Naive thymus-derived CD4-positive, alpha-beta T cell (primary cell): ENCODE data around the gene PAGE2B. TPM values are rescaled to one million over a fixed set of nuclear protein-coding genes. Genes with fewer than 3 reads are reported as not detected.
A peak's percentile ranks its signal among the peaks of the same experiment; 100 is the strongest.

Source experiments
- ATAC-seq: fragments of 150-1000 bp; cut with Tn5 transposase; 2 replicates; pipeline ENCODE4 v1.10.0; 2021; ENCODE audit warnings: mild to moderate bottlenecking, moderate library complexity
- CTCF ChIA-PET: fragments of 350-600 bp; sonication (Branson Sonifier 250); formaldehyde crosslinking; loops from one replicate; lab custom pipeline; 2021; ENCODE audit warnings: antibody characterized with exemption; lab: Charles Lee
- POLR2A ChIA-PET: fragments of 350-600 bp; sonication (Branson Sonifier 250); formaldehyde crosslinking; loops from one replicate; lab custom pipeline; 2021; ENCODE audit warnings: antibody characterized with exemption, inconsistent platforms; lab: Charles Lee
- DNase-seq, 9 donors: peaks; one replicate each; pipeline versions ENCODE4 v3.0.0 to v3.0.0-alpha.2; 2020 to 2022; ENCODE audit warnings: mixed read lengths in 1 of 9
- H3K27ac ChIP-seq: one replicate; pipeline ENCODE4 v1.7.0; 2013; ENCODE audit warnings: mild to moderate bottlenecking, low read depth, low read length, moderate library complexity
- H3K27me3 ChIP-seq, 2 donors: one replicate each; pipeline ENCODE4 v1.7.0; 2013; ENCODE audit warnings: low read length in 2 of 2, mild to moderate bottlenecking in 2 of 2, moderate library complexity in 2 of 2; ENCODE audit not compliant: control insufficient read depth in 2 of 2, insufficient read depth in 2 of 2
- H3K36me3 ChIP-seq, 3 experiments: 1 replicate in 2 of 3; 2 replicates in 1 of 3; pipeline ENCODE4 v1.7.0; 2013; ENCODE audit warnings: low read length in 3 of 3, mild to moderate bottlenecking in 3 of 3, moderate library complexity in 1 of 3; ENCODE audit not compliant: insufficient read depth in 3 of 3, control insufficient read depth in 2 of 3
- H3K4me1 ChIP-seq, 2 donors: one replicate each; pipeline ENCODE4 v1.7.0; 2013; ENCODE audit warnings: low read length in 2 of 2, mild to moderate bottlenecking in 2 of 2, moderate library complexity in 1 of 2; ENCODE audit not compliant: control insufficient read depth in 2 of 2, insufficient read depth in 2 of 2
- H3K4me3 ChIP-seq: 2 replicates; pipeline ENCODE4 v1.7.0; 2013; ENCODE audit warnings: mild to moderate bottlenecking, low read length
- H3K9me3 ChIP-seq, 3 experiments: 1 replicate in 2 of 3; 2 replicates in 1 of 3; pipeline ENCODE4 v1.7.0; 2013; ENCODE audit warnings: low read length in 3 of 3; ENCODE audit not compliant: control insufficient read depth in 2 of 3
- H3K27ac Mint-ChIP-seq, 9 donors: one replicate each; pipeline ENCODE4 v1.8.0; 2020 to 2022; ENCODE audit warnings: mixed read lengths in 9 of 9, mild to moderate bottlenecking in 8 of 9, moderate library complexity in 5 of 9, inconsistent platforms in 2 of 9
- H3K27me3 Mint-ChIP-seq, 5 donors: one replicate each; pipeline ENCODE4 v1.8.0; 2021 to 2022; ENCODE audit warnings: mixed read lengths in 5 of 5, mild to moderate bottlenecking in 1 of 5
- H3K36me3 Mint-ChIP-seq, 5 donors: one replicate each; pipeline ENCODE4 v1.8.0; 2020 to 2022; ENCODE audit warnings: mixed read lengths in 5 of 5, mild to moderate bottlenecking in 3 of 5, inconsistent platforms in 1 of 5
- H3K4me1 Mint-ChIP-seq, 7 donors: one replicate each; pipeline ENCODE4 v1.8.0; 2020 to 2022; ENCODE audit warnings: mixed read lengths in 7 of 7, mild to moderate bottlenecking in 3 of 7, inconsistent platforms in 1 of 7
- H3K4me3 Mint-ChIP-seq, 10 donors: one replicate each; pipeline ENCODE4 v1.8.0; 2020 to 2022; ENCODE audit warnings: mild to moderate bottlenecking in 10 of 10, mixed read lengths in 10 of 10, moderate library complexity in 6 of 10, inconsistent platforms in 2 of 10
- H3K9me3 Mint-ChIP-seq, 11 donors: one replicate each; pipeline ENCODE4 v1.8.0; 2020 to 2022; ENCODE audit warnings: mixed read lengths in 11 of 11, mild to moderate bottlenecking in 4 of 11, inconsistent platforms in 1 of 11, moderate library complexity in 1 of 11
- intact Hi-C, 2 donors: fragments of 100-400 bp; cut with micrococcal nuclease; formaldehyde crosslinking; loops; one replicate each; pipeline ENCODE4 v1.15.1; 2023
- polyA plus RNA-seq, 2 donors: library from polyadenylated mRNA; unstranded; fragments of 300-500 nt; fragmentation: Illumina TruSeq; gene quantifications; one replicate each; pipeline ENCODE4 v1.2.3, GENCODE V29; 2021
- total RNA-seq, 6 experiments: library from RNA in 5 of 6; stranded (reverse) in 5 of 6; gene quantifications; 1 replicate in 5 of 6; 2 replicates in 1 of 6; pipeline ENCODE4 v1.2.3 and lab custom pipeline; 2021 to 2026

PAGE2B gene, protein sequence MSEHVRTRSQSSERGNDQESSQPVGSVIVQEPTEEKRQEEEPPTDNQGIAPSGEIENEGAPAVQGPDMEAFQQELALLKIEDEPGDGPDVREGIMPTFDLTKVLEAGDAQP
- total RNA-seq, result 1 to 10 TPM in 1 of 5 experiments, under 1 TPM in 1, not detected in 3; 0.91 to 1.2 TPM
- polyA plus RNA-seq, result not detected
- not detected for total RNA-seq (lab: John Stamatoyannopoulos, UW)

DNA sequence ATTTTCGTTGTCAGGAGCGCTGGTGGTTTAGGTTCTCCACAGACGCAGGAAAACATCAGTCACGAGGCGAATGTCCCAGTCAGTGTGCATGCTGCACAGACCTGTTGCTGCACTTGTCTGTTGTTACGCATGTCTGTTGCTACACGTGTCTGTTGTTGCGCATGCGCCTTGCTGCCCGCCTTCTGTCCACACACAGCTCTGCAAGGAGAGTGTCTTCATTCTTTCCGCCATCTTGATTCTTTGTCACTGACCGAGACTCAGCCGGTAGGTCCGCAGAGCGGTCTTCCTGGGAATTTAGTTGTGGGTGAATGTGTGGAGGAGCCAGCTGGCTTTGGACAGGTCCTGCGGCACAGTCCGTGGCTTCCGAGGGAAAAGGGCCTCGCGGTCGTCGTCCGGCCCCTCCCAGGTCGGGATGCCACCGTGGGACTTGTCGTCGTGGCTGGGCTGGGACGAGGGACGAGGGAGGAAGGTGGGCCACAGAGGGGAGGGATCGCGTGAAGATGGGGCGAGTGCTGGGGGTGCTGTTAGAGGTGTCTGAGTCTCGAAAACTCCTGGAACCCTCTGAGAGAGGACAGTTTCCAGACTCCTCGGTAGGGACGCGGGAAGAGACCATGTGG, at the start of gene PAGE2B:
TSS of gene PAGE2B (plus strand) at position 180 of the 617 bp plus-strand sequence. CDS start 1,012 bp downstream, outside the sequence.
- Histone ChIP-seq H3K4me1 (no peaks in the 10 kb centered on the region), H3K27me3 (no peaks in the 10 kb centered on the region), H3K4me3 (no peak within 1 kb of the TSS), H3K9me3 (no peaks in the 10 kb centered on the region), H3K36me3 (no peaks in the 10 kb centered on the region), H3K27ac (no peak within 1 kb of the TSS)
- ChIA-PET POLR2A (no interaction called here), CTCF (no interaction called here)
- Mint-ChIP-seq H3K27ac (no peak within 1 kb of the TSS), H3K4me3 (no peak within 1 kb of the TSS), H3K36me3 (peaks cover 0 to under 1% (median 0%) of the 10 kb centered on the region in 5 donors), H3K27me3 (peaks cover 0 to 8% (median 3%) of the 10 kb centered on the region in 5 donors), H3K9me3 (peaks cover 0 to 4% (median 0%) of the 10 kb centered on the region in 11 donors), H3K4me1 (no peaks in the 10 kb centered on the region)
- ATAC-seq (no peak), DNase-seq (no peak)
- intact Hi-C loops, result no loop called here

DNA sequence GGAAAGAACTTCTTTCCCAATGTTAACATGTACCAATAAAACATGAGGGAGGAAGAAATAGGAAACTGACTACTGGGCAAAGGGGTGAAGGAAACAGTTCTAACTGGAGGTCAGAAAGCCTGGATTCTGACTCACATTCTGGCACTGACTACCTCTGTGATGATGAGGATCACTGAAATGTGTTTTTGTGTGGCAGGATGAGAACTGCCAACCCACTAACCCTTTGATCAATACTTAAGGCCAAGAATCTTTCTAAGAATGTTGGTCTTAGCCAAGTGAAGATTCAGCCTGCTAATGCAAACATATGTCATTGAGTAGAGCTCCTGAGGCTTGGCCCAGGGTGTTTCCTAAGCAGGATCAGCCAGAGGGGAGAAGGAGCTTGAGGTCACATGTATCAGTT, 48.7 kb upstream of the PAGE2B start:
- intact Hi-C loops, result no loop called here
- Histone ChIP-seq H3K36me3 (no peaks in the 10 kb centered on the region), H3K27ac (no peak overlapping the region), H3K9me3 (no peaks in the 10 kb centered on the region), H3K4me3 (no peak overlapping the region), H3K27me3 (no peaks in the 10 kb centered on the region), H3K4me1 (no peaks in the 10 kb centered on the region)
- ATAC-seq (no peak), DNase-seq (no peak)
- Mint-ChIP-seq H3K4me3 (no peak overlapping the region), H3K4me1 (peaks cover 0 to 13% (median 7%) of the 10 kb centered on the region in 7 donors), H3K27ac (peak overlapping the region in 1 of 9 donors; percentile 56), H3K36me3 (peaks cover 0 to 3% (median 0%) of the 10 kb centered on the region in 5 donors), H3K9me3 (no peaks in the 10 kb centered on the region), H3K27me3 (no peaks in the 10 kb centered on the region)
- CTCF ChIA-PET, result no interaction called here
- POLR2A ChIA-PET, result no interaction called here

DNA sequence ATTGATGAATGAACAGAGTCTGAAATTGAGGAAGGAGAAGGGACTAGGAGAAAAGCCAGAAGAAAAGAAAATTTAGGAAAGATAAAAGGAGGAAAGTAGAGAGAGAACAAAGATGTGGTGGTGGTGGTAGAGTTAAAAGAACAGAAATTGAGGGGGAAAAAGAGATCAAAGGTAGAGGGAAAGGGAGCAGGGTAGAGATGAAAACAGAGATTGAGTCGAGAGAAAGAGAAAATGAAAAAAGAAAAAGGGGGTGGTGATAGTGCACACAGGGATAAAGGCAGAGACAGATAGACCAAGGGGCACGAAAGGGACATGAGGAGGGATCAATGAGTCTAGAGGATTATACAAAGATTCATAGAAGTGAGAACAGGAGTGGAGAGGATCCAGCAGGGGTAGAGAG, 48.0 kb upstream of the PAGE2B start:
- Mint-ChIP-seq H3K27ac (peak overlapping the region in 2 of 9 donors; percentile 35 to 56), H3K36me3 (peaks cover 0 to 3% (median 0%) of the 10 kb centered on the region in 5 donors), H3K27me3 (no peaks in the 10 kb centered on the region), H3K9me3 (no peaks in the 10 kb centered on the region), H3K4me3 (no peak overlapping the region), H3K4me1 (peaks cover 0 to 13% (median 7%) of the 10 kb centered on the region in 7 donors)
- no peak for ATAC-seq
- H3K4me3 ChIP-seq, result no peak overlapping the region
- no peaks in the 10 kb centered on the region for H3K27me3 ChIP-seq
- H3K36me3 ChIP-seq, result no peaks in the 10 kb centered on the region
- H3K4me1 ChIP-seq, result no peaks in the 10 kb centered on the region
- no peak overlapping the region for H3K27ac ChIP-seq
- ChIA-PET POLR2A (no interaction called here), CTCF (no interaction called here)
- DNase-seq, result no peak
- H3K9me3 ChIP-seq, result no peaks in the 10 kb centered on the region
- intact Hi-C loops, result no loop called here

DNA sequence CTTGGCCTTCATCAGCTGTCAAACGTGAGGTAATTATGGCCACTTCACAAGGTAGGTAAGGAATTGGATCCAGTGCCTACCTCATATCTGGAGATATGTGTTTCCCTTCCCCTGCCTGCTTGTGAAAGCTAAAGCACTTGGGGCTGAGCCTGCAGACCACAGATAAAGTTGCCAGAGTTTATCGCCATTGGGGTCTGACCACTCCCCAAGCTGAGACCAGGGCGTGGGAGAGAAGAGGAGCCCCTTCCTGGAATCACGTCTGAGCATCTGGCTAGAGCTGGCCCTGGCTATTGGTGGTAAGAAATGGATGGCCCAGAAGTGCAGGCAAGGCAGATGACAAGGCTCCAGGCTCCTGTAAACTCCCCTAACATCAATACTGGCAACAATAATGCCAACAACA, 46.8 kb upstream of the PAGE2B start:
- Mint-ChIP-seq H3K4me1 (peaks cover 0 to 13% (median 7%) of the 10 kb centered on the region in 7 donors), H3K9me3 (no peaks in the 10 kb centered on the region), H3K27ac (no peak overlapping the region), H3K36me3 (peaks cover 0 to 3% (median 0%) of the 10 kb centered on the region in 5 donors), H3K27me3 (no peaks in the 10 kb centered on the region), H3K4me3 (no peak overlapping the region)
- POLR2A ChIA-PET, result no interaction called here
- H3K36me3 ChIP-seq, result no peaks in the 10 kb centered on the region
- H3K27ac ChIP-seq, result no peak overlapping the region
- no peaks in the 10 kb centered on the region for H3K4me1 ChIP-seq
- intact Hi-C loops, result no loop called here
- no peaks in the 10 kb centered on the region for H3K9me3 ChIP-seq
- H3K4me3 ChIP-seq, result no peak overlapping the region
- no peaks in the 10 kb centered on the region for H3K27me3 ChIP-seq
- DNase-seq (no peak), ATAC-seq (no peak)
- CTCF ChIA-PET, result no interaction called here

DNA sequence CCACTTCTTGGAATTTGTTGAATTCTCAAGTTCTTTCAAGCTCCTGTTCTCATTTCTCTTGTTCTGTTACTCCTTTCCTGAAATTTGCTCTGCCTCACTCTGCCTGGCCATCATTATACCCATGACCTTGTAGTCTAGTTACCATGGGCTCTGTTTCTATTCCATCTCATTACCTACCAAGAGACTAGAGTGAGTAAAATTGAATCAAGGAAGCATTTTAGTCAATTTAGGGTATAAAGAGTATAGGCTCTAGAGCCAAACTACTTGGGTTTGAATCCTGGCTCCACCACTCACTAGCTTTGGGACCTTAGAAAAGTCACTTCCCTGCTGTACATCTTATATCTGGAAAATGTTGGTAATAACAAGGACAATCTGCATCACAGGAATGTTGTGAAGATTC, 46.2 kb upstream of the PAGE2B start:
- H3K9me3 ChIP-seq, result no peaks in the 10 kb centered on the region
- H3K36me3 ChIP-seq, result no peaks in the 10 kb centered on the region
- no peaks in the 10 kb centered on the region for H3K4me1 ChIP-seq
- no peaks in the 10 kb centered on the region for H3K9me3 Mint-ChIP-seq
- H3K4me3 Mint-ChIP-seq, result no peak overlapping the region
- H3K27me3 Mint-ChIP-seq, result no peaks in the 10 kb centered on the region
- H3K4me3 ChIP-seq, result no peak overlapping the region
- H3K27ac ChIP-seq, result no peak overlapping the region
- ChIA-PET CTCF (no interaction called here), POLR2A (no interaction called here)
- DNase-seq, result no peak
- H3K36me3 Mint-ChIP-seq, result peaks cover 0 to 3% (median 0%) of the 10 kb centered on the region in 5 donors
- no peak overlapping the region for H3K27ac Mint-ChIP-seq
- H3K4me1 Mint-ChIP-seq, result peaks cover 0 to 13% (median 7%) of the 10 kb centered on the region in 7 donors
- intact Hi-C loops, result no loop called here
- H3K27me3 ChIP-seq, result no peaks in the 10 kb centered on the region
- ATAC-seq, result no peak

DNA sequence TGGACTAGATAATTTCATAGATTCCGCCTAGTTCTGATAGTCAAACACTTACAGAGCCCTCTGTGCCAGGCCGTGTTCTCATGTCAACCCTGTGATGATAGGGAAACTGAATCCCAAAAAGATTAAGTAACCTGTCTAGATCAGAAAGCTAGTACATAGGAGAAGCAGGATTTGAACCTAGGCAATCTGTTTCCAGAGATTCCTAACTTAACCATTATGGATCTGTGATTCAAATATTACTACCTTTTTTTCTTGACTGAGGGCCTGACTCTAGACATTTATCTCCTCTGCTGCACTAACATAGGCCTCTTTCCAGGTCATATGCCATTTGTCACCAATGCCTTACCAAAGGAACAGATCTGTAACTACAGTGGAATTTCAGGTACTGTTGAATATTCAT, 45.5 kb upstream of the PAGE2B start:
- Mint-ChIP-seq H3K27ac (no peak overlapping the region), H3K9me3 (no peaks in the 10 kb centered on the region), H3K36me3 (peaks cover 0 to 3% (median 0%) of the 10 kb centered on the region in 5 donors), H3K4me1 (peaks cover 0 to 13% (median 7%) of the 10 kb centered on the region in 7 donors), H3K27me3 (no peaks in the 10 kb centered on the region), H3K4me3 (no peak overlapping the region)
- ChIA-PET CTCF (no interaction called here), POLR2A (no interaction called here)
- no peak overlapping the region for H3K27ac ChIP-seq
- intact Hi-C loops, result no loop called here
- ATAC-seq (no peak), DNase-seq (no peak)
- H3K4me3 ChIP-seq, result no peak overlapping the region
- H3K36me3 ChIP-seq, result no peaks in the 10 kb centered on the region
- no peaks in the 10 kb centered on the region for H3K4me1 ChIP-seq
- H3K9me3 ChIP-seq, result no peaks in the 10 kb centered on the region
- H3K27me3 ChIP-seq, result no peaks in the 10 kb centered on the region
